HG02678 (cell line): ENCODE results near the gene NPW.
A peak's percentile ranks its signal among the peaks of the same experiment; 100 is the strongest.

ENCODE experiments used
- ATAC-seq: cut with Tn5 transposase; IDR thresholded peaks from one replicate; pipeline ENCODE4 v1.9.1; 2021; ENCODE audit warnings: mild to moderate bottlenecking, moderate library complexity; ENCODE audit not compliant: unreplicated experiment

Gene NPW

GRCh38 chr16:2019518-2019920 is at the start of gene NPW:
Gene NPW, plus strand, starts transcription at chr16:2019785.
- no peak for ATAC-seq

- peak; percentile 83 for ATAC-seq
Observed at GRCh38 chr16:1971796-1972489, 47.6 kb upstream of the NPW start, which contains the start of gene TBL3. Gene TBL3, plus strand, starts transcription at chr16:1972053. Its CDS starts 112 bp downstream, at chr16:1972165.

- ATAC-seq = no peak
Observed at GRCh38 chr16:1972490-1972877, 47.1 kb upstream of the NPW start.

GRCh38 chr16:1973461-1974156 is 46.0 kb upstream of the NPW start:
- no peak for ATAC-seq

GRCh38 chr16:1974157-1975070 is 45.2 kb upstream of the NPW start:
- ATAC-seq = no peak

- no peak for ATAC-seq
Observed at GRCh38 chr16:1975432-1976215, 44.0 kb upstream of the NPW start.

- no peak for ATAC-seq
Observed at GRCh38 chr16:1976216-1976520, 43.4 kb upstream of the NPW start.

GRCh38 chr16:1976951-1977874 is 42.4 kb upstream of the NPW start:
- ATAC-seq = no peak

- ATAC-seq = no peak
Observed at GRCh38 chr16:1977875-1978268, 41.7 kb upstream of the NPW start.

GRCh38 chr16:1978476-1979120 is 41.0 kb upstream of the NPW start:
- ATAC-seq = no peak

- ATAC-seq = no peak
Observed at GRCh38 chr16:1979271-1980029, 40.1 kb upstream of the NPW start.

- no peak for ATAC-seq
Observed at GRCh38 chr16:1980030-1980769, 39.4 kb upstream of the NPW start.

- ATAC-seq = no peak
Observed at GRCh38 chr16:1980770-1981087, 38.9 kb upstream of the NPW start.

GRCh38 chr16:1981398-1981836 is 38.2 kb upstream of the NPW start, which contains the start of gene NOXO1:
Gene NOXO1, minus strand, starts transcription at chr16:1981469. Its CDS starts 290 bp downstream, at chr16:1981179.
- no peak for ATAC-seq

- no peak for ATAC-seq
Observed at GRCh38 chr16:1982013-1982433, 37.6 kb upstream of the NPW start.

- ATAC-seq = no peak
Observed at GRCh38 chr16:1982991-1983543, 36.5 kb upstream of the NPW start.

GRCh38 chr16:1983544-1984346 is 35.8 kb upstream of the NPW start, which contains the start of gene GFER:
Gene GFER, plus strand, starts transcription at chr16:1984193. Its CDS starts 26 bp downstream, at chr16:1984219.
- peak; percentile 84 for ATAC-seq
